WTC11 (cell line): ENCODE data around the gene SDF4. TPM values are rescaled to one million over a fixed set of nuclear protein-coding genes. Genes with fewer than 3 reads are reported as not detected.

Experiments used
- ATAC-seq: fragments of 200-7000 bp; cut with Tn5 transposase; 2 replicates; pipeline ENCODE4 v1.10.0; 2021; ENCODE audit warnings: mild to moderate bottlenecking, moderate library complexity
- CTCF ChIA-PET: fragments of 300-600 bp; sonication (Branson Sonifier 250); formaldehyde crosslinking; loops from one replicate; lab custom pipeline; 2021; ENCODE audit warnings: antibody characterized with exemption; lab: Charles Lee
- POLR2A ChIA-PET: fragments of 350-600 bp; sonication (Branson Sonifier 250); formaldehyde crosslinking; loops from one replicate; lab custom pipeline; 2021; ENCODE audit warnings: antibody characterized with exemption; lab: Charles Lee
- DNase-seq: peaks from one replicate; pipeline ENCODE4 v3.0.0; 2021; ENCODE audit warnings: low spot score
- H3K27ac Mint-ChIP-seq: 2 replicates; pipeline ENCODE4 v1.8.0; 2021; ENCODE audit warnings: mixed read lengths
- H3K27me3 Mint-ChIP-seq: 2 replicates; pipeline ENCODE4 v1.8.0; 2021; ENCODE audit warnings: low read depth, mild to moderate bottlenecking, moderate library complexity, mixed read lengths
- H3K36me3 Mint-ChIP-seq: 2 replicates; pipeline ENCODE4 v1.8.0; 2021; ENCODE audit warnings: mixed read lengths
- H3K4me1 Mint-ChIP-seq: 2 replicates; pipeline ENCODE4 v1.8.0; 2022; ENCODE audit warnings: mixed read lengths
- H3K4me3 Mint-ChIP-seq: 2 replicates; pipeline ENCODE4 v1.8.0; 2021; ENCODE audit warnings: mild to moderate bottlenecking, moderate library complexity, mixed read lengths
- H3K9me3 Mint-ChIP-seq: 2 replicates; pipeline ENCODE4 v1.8.0; 2021; ENCODE audit warnings: mixed read lengths
- AR ChIP-seq: fragments of 250-450 bp; sonication (Bioruptor Pico); IDR thresholded peaks from 2 replicates; pipeline ENCODE4 v1.9.0; 2021; ENCODE audit warnings: mild to moderate bottlenecking
- ATF3 ChIP-seq: sonication (generic); formaldehyde crosslinking; conservative IDR thresholded peaks from 2 replicates; pipeline ENCODE4 v1.8.1; 2022; ENCODE audit warnings: mild to moderate bottlenecking, missing genetic modification reagents
- CBFB ChIP-seq: sonication (generic); formaldehyde crosslinking; IDR thresholded peaks from 2 replicates; pipeline ENCODE4 v1.8.1; 2022; ENCODE audit warnings: mild to moderate bottlenecking, low read depth, missing genetic modification reagents
- EMX1 ChIP-seq: fragments of 250-450 bp; sonication (Bioruptor Pico); IDR thresholded peaks from 2 replicates; pipeline ENCODE4 v1.8.0; 2021; ENCODE audit warnings: mild to moderate bottlenecking
- FOXJ3 ChIP-seq: sonication (generic); formaldehyde crosslinking; IDR thresholded peaks from 2 replicates; pipeline ENCODE4 v1.9.0; 2021; ENCODE audit warnings: missing genetic modification reagents, mild to moderate bottlenecking, borderline replicate concordance
- FOXP1 ChIP-seq: sonication (generic); formaldehyde crosslinking; IDR thresholded peaks from 2 replicates; pipeline ENCODE4 v1.8.0; 2022; ENCODE audit warnings: missing genetic modification reagents, mild to moderate bottlenecking, moderate library complexity, borderline replicate concordance
- MYBL2 ChIP-seq: sonication (generic); formaldehyde crosslinking; IDR thresholded peaks from 2 replicates; pipeline ENCODE4 v1.8.1; 2023; ENCODE audit warnings: mild to moderate bottlenecking, moderate library complexity, missing genetic modification reagents
- SP1 ChIP-seq: sonication (generic); formaldehyde crosslinking; conservative IDR thresholded peaks from 2 replicates; pipeline ENCODE4 v1.8.1; 2022; ENCODE audit warnings: missing genetic modification reagents
- TCF7 ChIP-seq: sonication (generic); formaldehyde crosslinking; IDR thresholded peaks from 2 replicates; pipeline ENCODE4 v1.8.0; 2022; ENCODE audit warnings: mild to moderate bottlenecking, low read depth, missing genetic modification reagents, moderate library complexity
- ZBTB21 ChIP-seq: sonication (generic); formaldehyde crosslinking; IDR thresholded peaks from 2 replicates; pipeline ENCODE4 v1.8.1; 2023; ENCODE audit warnings: mild to moderate bottlenecking, missing genetic modification reagents, borderline replicate concordance
- ZNF219 ChIP-seq: sonication (generic); formaldehyde crosslinking; IDR thresholded peaks from 2 replicates; pipeline ENCODE4 v1.8.0; 2023; ENCODE audit warnings: missing genetic modification reagents, mild to moderate bottlenecking, borderline replicate concordance
- ZNF232 ChIP-seq: sonication (generic); formaldehyde crosslinking; IDR thresholded peaks from 2 replicates; pipeline ENCODE4 v1.8.0; 2022; ENCODE audit warnings: mild to moderate bottlenecking, missing genetic modification reagents
- ZNF263 ChIP-seq: sonication (generic); formaldehyde crosslinking; IDR thresholded peaks from 2 replicates; pipeline ENCODE4 v1.8.1; 2022; ENCODE audit warnings: low read depth, mild to moderate bottlenecking, moderate library complexity, missing genetic modification reagents
- ZNF512 ChIP-seq: sonication (generic); formaldehyde crosslinking; IDR thresholded peaks from 2 replicates; pipeline ENCODE4 v1.8.1; 2022; ENCODE audit warnings: missing genetic modification reagents, borderline replicate concordance
- total RNA-seq: library from RNA; stranded (reverse); gene quantifications from 3 replicates; pipeline ENCODE4 v1.2.3, GENCODE V29; 2021
- TF ChIP-seq, protein P1 (sequence below): sonication (generic); formaldehyde crosslinking; IDR thresholded peaks from 2 replicates; pipeline ENCODE4 v1.8.1; 2023; ENCODE audit warnings: mild to moderate bottlenecking, missing genetic modification reagents, borderline replicate concordance
- TF ChIP-seq, protein P2 (sequence below): fragments of 250-450 bp; sonication (Bioruptor Pico); conservative IDR thresholded peaks from 2 replicates; pipeline ENCODE4 v1.9.0; 2021; ENCODE audit warnings: mild to moderate bottlenecking

Gene SDF4
- total RNA-seq, 1 experiment from 2014 or later: 101 TPM

DNA sequence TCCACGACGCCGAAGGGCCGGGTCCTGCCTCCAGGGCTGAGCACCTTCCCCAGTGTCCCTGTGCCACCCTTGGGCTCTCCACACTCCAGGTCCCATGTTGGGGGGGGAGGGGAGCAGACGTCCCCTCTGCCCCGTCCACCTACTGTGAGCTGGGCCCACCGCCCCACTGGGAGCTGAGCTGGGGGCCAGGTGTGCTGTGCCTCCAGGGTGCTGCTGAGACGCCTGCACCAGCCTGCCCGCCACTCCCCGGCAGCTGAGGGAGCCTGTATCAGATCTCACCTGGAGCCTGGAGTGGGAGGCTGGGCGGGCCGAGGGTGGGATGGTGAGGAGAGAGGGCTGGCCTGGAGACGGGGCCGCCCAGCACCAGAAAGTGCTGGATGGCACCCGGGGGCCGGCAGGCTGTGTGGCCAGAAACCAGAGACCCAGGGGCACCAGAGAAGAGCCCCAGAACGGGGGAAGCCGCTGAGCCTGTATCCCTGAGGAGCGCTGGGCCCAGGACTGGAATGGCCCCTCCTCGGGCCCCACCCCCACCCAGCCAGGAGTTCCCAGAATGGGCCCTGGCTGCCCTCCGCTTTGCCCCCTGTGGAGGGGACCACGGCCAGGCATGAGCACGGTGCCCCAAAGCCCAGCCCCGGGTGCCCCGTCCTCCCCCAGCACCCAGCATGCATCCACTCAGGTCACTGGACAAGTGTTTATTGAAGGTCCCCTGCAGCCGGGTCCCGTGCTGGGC, 28.8 kb downstream of the SDF4 start (continued):
- TF ChIP-seq, protein P1, sequence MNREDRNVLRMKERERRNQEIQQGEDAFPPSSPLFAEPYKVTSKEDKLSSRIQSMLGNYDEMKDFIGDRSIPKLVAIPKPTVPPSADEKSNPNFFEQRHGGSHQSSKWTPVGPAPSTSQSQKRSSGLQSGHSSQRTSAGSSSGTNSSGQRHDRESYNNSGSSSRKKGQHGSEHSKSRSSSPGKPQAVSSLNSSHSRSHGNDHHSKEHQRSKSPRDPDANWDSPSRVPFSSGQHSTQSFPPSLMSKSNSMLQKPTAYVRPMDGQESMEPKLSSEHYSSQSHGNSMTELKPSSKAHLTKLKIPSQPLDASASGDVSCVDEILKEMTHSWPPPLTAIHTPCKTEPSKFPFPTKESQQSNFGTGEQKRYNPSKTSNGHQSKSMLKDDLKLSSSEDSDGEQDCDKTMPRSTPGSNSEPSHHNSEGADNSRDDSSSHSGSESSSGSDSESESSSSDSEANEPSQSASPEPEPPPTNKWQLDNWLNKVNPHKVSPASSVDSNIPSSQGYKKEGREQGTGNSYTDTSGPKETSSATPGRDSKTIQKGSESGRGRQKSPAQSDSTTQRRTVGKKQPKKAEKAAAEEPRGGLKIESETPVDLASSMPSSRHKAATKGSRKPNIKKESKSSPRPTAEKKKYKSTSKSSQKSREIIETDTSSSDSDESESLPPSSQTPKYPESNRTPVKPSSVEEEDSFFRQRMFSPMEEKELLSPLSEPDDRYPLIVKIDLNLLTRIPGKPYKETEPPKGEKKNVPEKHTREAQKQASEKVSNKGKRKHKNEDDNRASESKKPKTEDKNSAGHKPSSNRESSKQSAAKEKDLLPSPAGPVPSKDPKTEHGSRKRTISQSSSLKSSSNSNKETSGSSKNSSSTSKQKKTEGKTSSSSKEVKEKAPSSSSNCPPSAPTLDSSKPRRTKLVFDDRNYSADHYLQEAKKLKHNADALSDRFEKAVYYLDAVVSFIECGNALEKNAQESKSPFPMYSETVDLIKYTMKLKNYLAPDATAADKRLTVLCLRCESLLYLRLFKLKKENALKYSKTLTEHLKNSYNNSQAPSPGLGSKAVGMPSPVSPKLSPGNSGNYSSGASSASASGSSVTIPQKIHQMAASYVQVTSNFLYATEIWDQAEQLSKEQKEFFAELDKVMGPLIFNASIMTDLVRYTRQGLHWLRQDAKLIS: no peak
- TF ChIP-seq, all 79 proteins: peak for 0

DNA sequence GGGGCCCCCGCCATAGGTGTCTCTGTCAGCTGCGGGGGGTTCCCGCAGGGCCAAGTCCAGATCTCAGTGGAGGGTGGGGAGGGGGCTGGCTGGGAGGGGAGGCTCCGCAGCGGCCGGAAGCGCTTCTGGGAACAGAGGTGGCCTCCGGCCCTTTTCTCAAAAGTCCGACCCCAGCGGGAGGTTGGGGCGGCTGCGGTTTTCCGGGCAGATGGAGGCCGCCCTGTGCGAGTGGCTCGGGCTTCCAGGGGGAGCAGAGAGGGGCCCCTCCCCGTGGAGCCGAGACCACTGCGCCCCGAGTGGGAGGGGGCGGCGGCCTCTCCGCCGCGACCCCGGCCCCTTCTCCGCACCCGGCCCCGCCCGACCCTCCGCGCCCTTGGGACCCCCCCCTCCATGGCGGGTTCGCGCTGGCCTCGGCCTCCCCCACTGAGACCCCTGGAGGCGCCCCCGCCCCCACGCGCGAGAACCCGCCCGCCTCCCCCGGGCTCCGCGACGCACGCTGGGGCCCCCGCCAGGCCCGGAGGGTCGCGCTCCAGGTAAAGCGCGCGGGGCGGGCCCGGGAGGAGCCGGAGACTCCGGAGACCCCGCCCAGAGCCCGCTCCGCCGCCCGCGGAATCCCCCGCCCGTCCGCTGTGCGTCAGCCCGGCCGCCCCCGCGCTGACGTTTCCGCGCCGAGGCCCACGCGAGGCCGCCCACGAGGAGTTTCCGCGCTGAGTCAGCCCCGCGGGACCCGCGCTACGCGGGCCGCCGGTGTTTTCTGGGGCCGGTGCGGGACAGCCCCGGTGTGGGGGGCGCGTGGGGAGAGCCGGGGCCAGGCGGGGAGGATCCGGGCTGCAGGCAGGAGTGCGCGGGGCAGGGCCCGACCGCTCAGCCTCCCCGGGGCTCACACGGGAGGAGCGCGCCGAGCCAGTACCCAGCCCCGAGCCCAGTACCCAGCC, 30.7 kb downstream of the SDF4 start:
- ChIA-PET CTCF (interaction anchor here (1.3 kb wide), 1 partner anchor 78 kb away, joined by 4 read pairs; no protein-coding TSS in a partner anchor), POLR2A (no interaction called here)
- peak; percentile 55 for DNase-seq

GRCh38 chr1:1199961-1200875, 31.6 kb downstream of the SDF4 start:
- ATAC-seq (no peak), DNase-seq (no peak)
- ChIA-PET CTCF (interaction anchor here (1.1 to 1.3 kb wide), 2 partner anchors 78 to 167 kb away, joined by 4 read pairs; no protein-coding TSS in a partner anchor), POLR2A (no interaction called here)
- H3K36me3 Mint-ChIP-seq: peaks cover under 1% of the 10 kb centered on the region; the same call in 1 of the 2 replicates
- H3K4me1 Mint-ChIP-seq: peaks cover 3% of the 10 kb centered on the region; the same call in 1 of the 2 replicates
- no peak overlapping the region for H3K27ac Mint-ChIP-seq
- peaks cover 1% of the 10 kb centered on the region; the same call in 1 of the 2 replicates for H3K9me3 Mint-ChIP-seq
- H3K4me3 Mint-ChIP-seq: peak overlapping the region; percentile 45
- peaks cover 8% of the 10 kb centered on the region for H3K27me3 Mint-ChIP-seq
- TF ChIP-seq EMX1 (CRISPR knock-in tag): no peak
- TF ChIP-seq MYBL2 (CRISPR knock-in tag): no peak
- TF ChIP-seq ZNF512 (CRISPR knock-in tag): no peak
- no peak for TF ChIP-seq TCF7 (CRISPR knock-in tag)
- no peak for TF ChIP-seq ZBTB21 (CRISPR knock-in tag)
- TF ChIP-seq, protein P2, sequence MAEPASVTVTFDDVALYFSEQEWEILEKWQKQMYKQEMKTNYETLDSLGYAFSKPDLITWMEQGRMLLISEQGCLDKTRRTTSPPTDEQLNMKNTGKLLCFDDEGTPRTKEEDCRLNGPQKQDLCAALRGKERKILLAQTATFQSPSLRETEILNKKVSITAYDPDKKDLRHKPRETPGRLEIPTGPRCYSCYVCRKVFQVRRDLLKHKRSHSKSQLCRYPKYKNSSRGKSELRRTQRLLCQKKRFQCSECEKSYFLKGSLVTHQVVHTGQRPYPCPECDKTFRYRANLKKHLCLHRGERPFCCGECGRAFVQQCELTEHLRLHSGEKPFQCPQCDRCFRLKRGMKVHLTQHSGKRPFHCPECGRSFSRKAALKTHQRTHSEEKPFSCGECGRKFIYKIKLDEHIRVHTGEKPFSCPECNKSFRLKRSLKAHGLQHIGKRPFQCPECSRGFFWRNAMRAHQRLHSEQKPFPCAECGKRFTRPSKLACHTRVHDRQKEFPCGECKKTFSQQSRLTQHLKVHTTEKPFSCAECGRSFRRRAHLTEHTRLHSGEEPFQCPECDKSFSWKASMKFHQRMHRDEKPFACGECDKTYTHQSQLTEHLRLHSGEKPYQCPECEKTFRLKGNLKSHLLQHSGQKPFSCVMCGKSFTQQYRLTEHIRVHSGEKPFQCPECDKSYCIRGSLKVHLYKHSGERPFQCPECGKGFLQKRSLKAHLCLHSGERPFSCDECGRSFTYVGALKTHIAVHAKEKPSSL: no peak
- TF ChIP-seq ATF3 (CRISPR knock-in tag): no peak
- no peak for TF ChIP-seq ZNF219 (CRISPR knock-in tag)

More for the DNA sequence above, 30.7 kb downstream of the SDF4 start:
- peak; percentile 67 for ATAC-seq
- no peak overlapping the region for H3K27ac Mint-ChIP-seq
- peaks cover 3% of the 10 kb centered on the region for H3K27me3 Mint-ChIP-seq
- peaks cover 3% of the 10 kb centered on the region; the same call in 1 of the 2 replicates for H3K4me1 Mint-ChIP-seq
- TF ChIP-seq CBFB (no peak), FOXP1 (CRISPR knock-in tag) (no peak), AR (CRISPR knock-in tag) (no peak), ZBTB21 (CRISPR knock-in tag) (no peak), TCF7 (CRISPR knock-in tag) (0 out of 2 replicates have a peak, but pooled peaks have one; percentile 26), FOXJ3 (no peak), ZNF232 (no peak), ZNF263 (0 out of 2 replicates have a peak, but pooled peaks have one; percentile 45), SP1 (CRISPR knock-in tag) (peak; percentile 43)
- TF ChIP-seq, all 79 proteins: peak for 3
- peak overlapping the region; percentile 45 for H3K4me3 Mint-ChIP-seq
- H3K36me3 Mint-ChIP-seq: no peaks in the 10 kb centered on the region
- no peaks in the 10 kb centered on the region for H3K9me3 Mint-ChIP-seq
